ENCODE results near the gene CPA4.

DNA sequence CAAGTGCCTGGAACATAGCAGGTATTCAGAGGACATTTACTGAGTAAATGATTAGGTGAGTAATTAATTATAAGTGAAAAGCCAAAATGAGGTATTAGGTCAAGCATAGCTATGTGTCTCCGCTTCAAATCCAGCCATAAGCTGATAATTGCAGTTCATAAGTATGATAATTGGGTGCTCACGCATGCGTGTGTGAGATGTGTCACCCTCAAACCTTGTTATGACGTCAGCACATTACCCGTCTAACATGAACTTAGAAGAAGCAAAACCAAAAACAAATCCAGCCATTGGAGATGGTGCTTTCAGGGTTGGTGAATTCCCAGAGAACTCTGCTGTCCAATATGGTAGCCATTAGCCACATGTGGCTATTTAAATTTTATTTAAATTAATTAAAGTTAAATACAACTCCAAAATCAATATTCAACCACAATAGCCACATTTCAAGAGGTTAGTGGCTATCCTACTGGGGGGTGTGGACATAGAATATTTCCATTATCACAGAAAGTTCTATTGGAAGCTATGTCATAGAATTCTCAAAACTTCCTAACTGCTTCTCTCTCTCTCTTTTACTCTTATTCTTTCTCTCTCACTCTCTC lies 51.4 kb downstream of the CPA4 start, which contains the start of gene CPA5:
- TF ChIP-seq CTCF (IDR thresholded peaks at IDR 0.05) (no peak), POLR2AphosphoS5 (IDR thresholded peaks at IDR 0.05; ENCODE audit: low read depth, low read length) (no peak), TCF7L2 (IDR thresholded peaks at IDR 0.05; ENCODE audit: low read depth, low read length) (no peak)
- TF ChIP-seq, protein P1, sequence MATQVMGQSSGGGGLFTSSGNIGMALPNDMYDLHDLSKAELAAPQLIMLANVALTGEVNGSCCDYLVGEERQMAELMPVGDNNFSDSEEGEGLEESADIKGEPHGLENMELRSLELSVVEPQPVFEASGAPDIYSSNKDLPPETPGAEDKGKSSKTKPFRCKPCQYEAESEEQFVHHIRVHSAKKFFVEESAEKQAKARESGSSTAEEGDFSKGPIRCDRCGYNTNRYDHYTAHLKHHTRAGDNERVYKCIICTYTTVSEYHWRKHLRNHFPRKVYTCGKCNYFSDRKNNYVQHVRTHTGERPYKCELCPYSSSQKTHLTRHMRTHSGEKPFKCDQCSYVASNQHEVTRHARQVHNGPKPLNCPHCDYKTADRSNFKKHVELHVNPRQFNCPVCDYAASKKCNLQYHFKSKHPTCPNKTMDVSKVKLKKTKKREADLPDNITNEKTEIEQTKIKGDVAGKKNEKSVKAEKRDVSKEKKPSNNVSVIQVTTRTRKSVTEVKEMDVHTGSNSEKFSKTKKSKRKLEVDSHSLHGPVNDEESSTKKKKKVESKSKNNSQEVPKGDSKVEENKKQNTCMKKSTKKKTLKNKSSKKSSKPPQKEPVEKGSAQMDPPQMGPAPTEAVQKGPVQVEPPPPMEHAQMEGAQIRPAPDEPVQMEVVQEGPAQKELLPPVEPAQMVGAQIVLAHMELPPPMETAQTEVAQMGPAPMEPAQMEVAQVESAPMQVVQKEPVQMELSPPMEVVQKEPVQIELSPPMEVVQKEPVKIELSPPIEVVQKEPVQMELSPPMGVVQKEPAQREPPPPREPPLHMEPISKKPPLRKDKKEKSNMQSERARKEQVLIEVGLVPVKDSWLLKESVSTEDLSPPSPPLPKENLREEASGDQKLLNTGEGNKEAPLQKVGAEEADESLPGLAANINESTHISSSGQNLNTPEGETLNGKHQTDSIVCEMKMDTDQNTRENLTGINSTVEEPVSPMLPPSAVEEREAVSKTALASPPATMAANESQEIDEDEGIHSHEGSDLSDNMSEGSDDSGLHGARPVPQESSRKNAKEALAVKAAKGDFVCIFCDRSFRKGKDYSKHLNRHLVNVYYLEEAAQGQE (IDR thresholded peaks at IDR 0.05; ENCODE audit: insufficient read depth in 1 of 2, low read depth in 2 of 2, low read length in 1 of 2): no peak
